Right lobe of liver (tissue), 4 donors: Measurements from ENCODE around the gene IL13.

Experiments used
- CTCF ChIP-seq, 4 donors: fragments of 200-600 bp in 3 of 4; fragments of 450-650 bp in 1 of 4; IDR thresholded peaks; one replicate each; pipeline versions ENCODE4 v1.5.1 to v1.8.0; 2016 to 2022; ENCODE audit warnings: antibody characterized with exemption in 4 of 4, mild to moderate bottlenecking in 2 of 4
- POLR2A ChIP-seq: fragments of 450-650 bp; IDR thresholded peaks from one replicate; pipeline ENCODE4 v1.6.1; 2017; ENCODE audit warnings: antibody characterized with exemption, mild to moderate bottlenecking
- donor health status: DM: no; HTN: no; CAD: no.
- donor health status: DM: no; HTN: no; CAD: no.
- donor health status: DM: no; HTN: yes; CAD: no.

GRCh38 chr5:132671000-132671399, 13.0 kb downstream of the IL13 start:
- TF ChIP-seq POLR2A (no peak), CTCF (IDR thresholded peaks at IDR 0.05) (no peak)
